ENCODE data around the gene CEACAM3. TPM values are rescaled to one million over a fixed set of nuclear protein-coding genes. Genes with fewer than 3 reads are reported as not detected.

CEACAM3 gene
- total and polyA plus RNA-seq, 12 donors = 0.21 to 1.5 (median 0.40) TPM; not detected in 4

DNA sequence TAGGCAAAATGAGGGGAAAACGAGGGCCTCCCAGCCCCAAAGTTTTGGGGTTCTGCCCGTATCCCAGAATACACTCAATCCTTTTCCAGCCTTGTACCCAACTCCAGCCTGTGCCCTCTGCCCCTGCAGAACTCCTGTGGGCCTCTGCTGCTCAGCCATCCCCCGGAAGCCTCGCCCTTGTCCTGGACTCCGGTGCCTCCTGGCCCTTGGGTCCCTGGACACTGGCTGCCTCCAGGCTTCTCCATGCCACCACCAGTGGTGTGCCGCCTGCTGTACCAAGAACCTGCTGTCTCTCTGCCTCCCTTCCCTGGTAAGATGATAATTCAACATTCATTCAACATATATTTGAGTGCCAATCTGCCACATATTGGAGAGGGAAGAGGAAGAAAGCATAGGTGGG, 52.3 kb downstream of the CEACAM3 start:
- Histone ChIP-seq H3K27ac (no peak overlapping the region), H3K36me3 (no peaks in the 10 kb centered on the region), H3K4me3 (no peak overlapping the region), H3K9me3 (no peaks in the 10 kb centered on the region), H3K4me1 (no peaks in the 10 kb centered on the region), H3K27me3 (peaks cover 0 to 37% (median 10%) of the 10 kb centered on the region in 7 donors)
- DNase-seq (no peak), ATAC-seq (no peak)
- 81 to 83% methylated on average over 6 of the region's 6 CpGs for WGBS, 2 donors
- no peak for TF ChIP-seq CTCF (IDR thresholded peaks at IDR 0.05)
- intact Hi-C loops (cut with DNase I) = no loop called here

DNA sequence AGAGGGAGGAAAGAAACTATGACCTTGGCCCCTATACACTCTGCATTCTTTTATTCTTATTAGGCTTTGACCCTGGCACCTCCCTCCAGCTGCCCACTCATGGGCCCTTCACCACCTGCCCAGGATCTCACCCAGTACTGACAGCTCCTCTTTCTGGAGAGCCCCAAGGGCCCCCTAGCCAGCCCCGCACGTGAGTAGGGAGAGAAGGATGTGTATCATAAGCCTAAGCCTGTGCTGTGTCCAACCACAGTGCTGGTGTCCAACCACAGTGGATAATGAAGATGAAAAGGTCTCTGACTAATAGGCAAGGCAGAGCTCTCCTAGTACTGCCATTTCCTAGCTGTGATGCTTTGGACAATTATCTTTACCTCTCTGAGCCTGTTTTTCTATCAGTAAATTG, 52.7 kb downstream of the CEACAM3 start:
- Histone ChIP-seq H3K9me3 (no peaks in the 10 kb centered on the region), H3K27me3 (peaks cover 0 to 40% (median 10%) of the 10 kb centered on the region in 7 donors), H3K27ac (no peak overlapping the region), H3K4me3 (no peak overlapping the region), H3K36me3 (no peaks in the 10 kb centered on the region), H3K4me1 (no peaks in the 10 kb centered on the region)
- TF ChIP-seq CTCF (IDR thresholded peaks at IDR 0.05) = no peak
- DNase-seq (no peak), ATAC-seq (no peak)
- 74% methylated on average over 2 of the region's 2 CpGs for WGBS, 2 donors
- intact Hi-C loops (cut with DNase I) = no loop called here

- DNase-seq = no peak
- 61 to 64% methylated on average over 5 of the region's 5 CpGs for WGBS, 2 donors
- intact Hi-C loops (cut with DNase I) = no loop called here
- no peaks in the 10 kb centered on the region for H3K9me3 ChIP-seq
- no peak for TF ChIP-seq CTCF (IDR thresholded peaks at IDR 0.05)
- no peak overlapping the region for H3K27ac ChIP-seq
- peaks cover 0 to 48% (median 10%) of the 10 kb centered on the region in 7 donors for H3K27me3 ChIP-seq
- H3K36me3 ChIP-seq = no peaks in the 10 kb centered on the region
- no peak overlapping the region for H3K4me3 ChIP-seq
- ATAC-seq = no peak
- H3K4me1 ChIP-seq = no peaks in the 10 kb centered on the region
Observed at GRCh38 chr19:41850381-41850780, 54.0 kb downstream of the CEACAM3 start.

- no peak for ATAC-seq
- no peak for DNase-seq
- intact Hi-C loops (cut with DNase I) = no loop called here
- Histone ChIP-seq H3K27me3 (peaks cover 0 to 48% (median 10%) of the 10 kb centered on the region in 7 donors), H3K36me3 (no peaks in the 10 kb centered on the region), H3K4me1 (no peaks in the 10 kb centered on the region), H3K27ac (no peak overlapping the region), H3K4me3 (no peak overlapping the region), H3K9me3 (no peaks in the 10 kb centered on the region)
- no peak for TF ChIP-seq CTCF (IDR thresholded peaks at IDR 0.05)
- WGBS, 2 donors = 22 to 29% methylated on average over 4 of the region's 4 CpGs
Observed at GRCh38 chr19:41851456-41851855, 55.1 kb downstream of the CEACAM3 start.
